SK-N-SH treated with all-trans-retinoic acid at 6 μM for 48 hours (cell line): ENCODE data around the gene TMEM231.

Experiments used
- ATAC-seq: fragments of 200-7000 bp; cut with Tn5 transposase; 3 replicates; pipeline ENCODE4 v1.9.1; 2020; ENCODE audit warnings: mild to moderate bottlenecking, moderate library complexity
- ARNTL ChIP-seq: fragments of 450-650 bp; formaldehyde crosslinking; IDR thresholded peaks from 2 replicates; pipeline ENCODE4 v1.5.0; 2020; ENCODE audit warnings: low read depth, mild to moderate bottlenecking, moderate library complexity, borderline replicate concordance
- BACH2 ChIP-seq: fragments of 250-450 bp; sonication (Bioruptor Pico); IDR thresholded peaks from 2 replicates; pipeline ENCODE4 v1.9.0; 2021; ENCODE audit warnings: mild to moderate bottlenecking, borderline replicate concordance
- CSDC2 ChIP-seq: fragments of 250-450 bp; sonication (Bioruptor Pico); IDR thresholded peaks from 2 replicates; pipeline ENCODE4 v1.5.0; 2020; ENCODE audit warnings: mild to moderate bottlenecking, moderate library complexity
- ESRRG ChIP-seq: fragments of 250-450 bp; sonication (Bioruptor Pico); IDR thresholded peaks from 2 replicates; pipeline ENCODE4 v1.6.1; 2021; ENCODE audit warnings: mild to moderate bottlenecking
- GLIS3 ChIP-seq: fragments of 250-450 bp; sonication (Bioruptor Pico); IDR thresholded peaks from 2 replicates; pipeline ENCODE4 v1.5.0; 2020; ENCODE audit warnings: mild to moderate bottlenecking, moderate library complexity
- ISL1 ChIP-seq: fragments of 250-450 bp; sonication (Bioruptor Pico); IDR thresholded peaks from 2 replicates; pipeline ENCODE4 v2.1.2; 2022; ENCODE audit warnings: mild to moderate bottlenecking, moderate library complexity
- PATZ1 ChIP-seq: fragments of 250-450 bp; sonication (Bioruptor Pico); IDR thresholded peaks from 2 replicates; pipeline ENCODE4 v1.8.0; 2020; ENCODE audit warnings: mild to moderate bottlenecking, moderate library complexity, borderline replicate concordance
- PPARA ChIP-seq: fragments of 250-450 bp; sonication (Bioruptor Pico); IDR thresholded peaks from 2 replicates; pipeline ENCODE4 v1.5.0; 2020; ENCODE audit warnings: mild to moderate bottlenecking, borderline replicate concordance
- RARB ChIP-seq: fragments of 250-450 bp; sonication (Bioruptor Pico); IDR thresholded peaks from 2 replicates; pipeline ENCODE4 v1.8.0; 2021; ENCODE audit warnings: mild to moderate bottlenecking, moderate library complexity
- TCF4 ChIP-seq: fragments of 250-450 bp; sonication (Bioruptor Pico); IDR thresholded peaks from 2 replicates; pipeline ENCODE4 v1.8.0; 2021; ENCODE audit warnings: mild to moderate bottlenecking, moderate library complexity, borderline replicate concordance
- TOX ChIP-seq: fragments of 250-450 bp; sonication (Bioruptor Pico); IDR thresholded peaks from 2 replicates; pipeline ENCODE4 v1.8.0; 2021; ENCODE audit warnings: mild to moderate bottlenecking, moderate library complexity, borderline replicate concordance
- ZC3H10 ChIP-seq: fragments of 250-450 bp; sonication (Bioruptor Pico); IDR thresholded peaks from 2 replicates; pipeline ENCODE4 v1.5.1; 2021; ENCODE audit warnings: mild to moderate bottlenecking, moderate library complexity
- ZFP3 ChIP-seq: fragments of 250-450 bp; sonication (Bioruptor Pico); IDR thresholded peaks from 2 replicates; pipeline ENCODE4 v1.5.0; 2020; ENCODE audit warnings: mild to moderate bottlenecking, moderate library complexity
- ZNF565 ChIP-seq: fragments of 450-650 bp; formaldehyde crosslinking; conservative IDR thresholded peaks from 2 replicates; pipeline ENCODE4 v1.5.0; 2020; ENCODE audit warnings: low read depth, mild to moderate bottlenecking, moderate library complexity
- ZNF70 ChIP-seq: fragments of 450-650 bp; formaldehyde crosslinking; IDR thresholded peaks from 2 replicates; pipeline ENCODE4 v1.5.0; 2020; ENCODE audit warnings: mild to moderate bottlenecking, moderate library complexity
- ZNF8 ChIP-seq: fragments of 450-650 bp; formaldehyde crosslinking; IDR thresholded peaks from 2 replicates; pipeline ENCODE4 v1.5.0; 2020; ENCODE audit warnings: mild to moderate bottlenecking, moderate library complexity
- TF ChIP-seq, protein P1 (sequence below): fragments of 250-450 bp; sonication (Bioruptor Pico); IDR thresholded peaks from 2 replicates; pipeline ENCODE4 v1.5.0; 2020; ENCODE audit warnings: mild to moderate bottlenecking, moderate library complexity
- TF ChIP-seq, protein P2 (sequence below): fragments of 250-450 bp; sonication (Bioruptor Pico); IDR thresholded peaks from 2 replicates; pipeline ENCODE4 v1.5.1; 2020; ENCODE audit warnings: low read depth, mild to moderate bottlenecking, moderate library complexity
- TF ChIP-seq, protein P3 (sequence below): fragments of 250-450 bp; sonication (Bioruptor Pico); IDR thresholded peaks from 2 replicates; pipeline ENCODE4 v1.8.0; 2021; ENCODE audit warnings: low read depth, mild to moderate bottlenecking, moderate library complexity, borderline replicate concordance
- TF ChIP-seq, protein P4 (sequence below): fragments of 250-450 bp; sonication (Bioruptor Pico); IDR thresholded peaks from 2 replicates; pipeline ENCODE4 v1.5.1; 2021; ENCODE audit warnings: mild to moderate bottlenecking, moderate library complexity

TMEM231 gene

GRCh38 chr16:75538882-75539565, 17.0 kb downstream of the TMEM231 start:
- peak; percentile 32; the same call in 2 of the 3 replicates for ATAC-seq

DNA sequence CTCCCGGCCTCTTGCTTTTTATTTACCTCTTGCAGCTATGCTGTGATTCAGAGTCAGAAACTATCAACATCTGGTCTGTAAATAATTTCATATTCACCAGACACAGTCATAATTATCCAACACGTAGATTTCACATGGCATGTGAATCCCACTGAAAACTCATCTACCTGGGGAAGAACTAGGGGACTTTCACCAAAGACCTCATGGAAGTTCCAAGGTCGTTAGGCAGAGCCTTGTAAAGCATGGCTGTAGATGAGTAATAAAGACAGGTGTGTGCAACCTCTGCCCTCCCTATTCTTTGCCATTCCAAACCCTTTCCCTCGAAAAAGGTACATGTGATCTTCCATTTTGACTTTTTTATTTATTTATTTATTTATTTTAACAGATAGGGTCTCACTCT, 18.3 kb downstream of the TMEM231 start:
- TF ChIP-seq ARNTL (CRISPR knock-in tag) (no peak), BACH2 (CRISPR knock-in tag) (no peak), ESRRG (CRISPR knock-in tag) (no peak), ZNF565 (CRISPR knock-in tag) (no peak), ZC3H10 (CRISPR knock-in tag) (no peak), PATZ1 (CRISPR knock-in tag) (no peak), TCF4 (CRISPR knock-in tag) (no peak)
- TF ChIP-seq, protein P1, sequence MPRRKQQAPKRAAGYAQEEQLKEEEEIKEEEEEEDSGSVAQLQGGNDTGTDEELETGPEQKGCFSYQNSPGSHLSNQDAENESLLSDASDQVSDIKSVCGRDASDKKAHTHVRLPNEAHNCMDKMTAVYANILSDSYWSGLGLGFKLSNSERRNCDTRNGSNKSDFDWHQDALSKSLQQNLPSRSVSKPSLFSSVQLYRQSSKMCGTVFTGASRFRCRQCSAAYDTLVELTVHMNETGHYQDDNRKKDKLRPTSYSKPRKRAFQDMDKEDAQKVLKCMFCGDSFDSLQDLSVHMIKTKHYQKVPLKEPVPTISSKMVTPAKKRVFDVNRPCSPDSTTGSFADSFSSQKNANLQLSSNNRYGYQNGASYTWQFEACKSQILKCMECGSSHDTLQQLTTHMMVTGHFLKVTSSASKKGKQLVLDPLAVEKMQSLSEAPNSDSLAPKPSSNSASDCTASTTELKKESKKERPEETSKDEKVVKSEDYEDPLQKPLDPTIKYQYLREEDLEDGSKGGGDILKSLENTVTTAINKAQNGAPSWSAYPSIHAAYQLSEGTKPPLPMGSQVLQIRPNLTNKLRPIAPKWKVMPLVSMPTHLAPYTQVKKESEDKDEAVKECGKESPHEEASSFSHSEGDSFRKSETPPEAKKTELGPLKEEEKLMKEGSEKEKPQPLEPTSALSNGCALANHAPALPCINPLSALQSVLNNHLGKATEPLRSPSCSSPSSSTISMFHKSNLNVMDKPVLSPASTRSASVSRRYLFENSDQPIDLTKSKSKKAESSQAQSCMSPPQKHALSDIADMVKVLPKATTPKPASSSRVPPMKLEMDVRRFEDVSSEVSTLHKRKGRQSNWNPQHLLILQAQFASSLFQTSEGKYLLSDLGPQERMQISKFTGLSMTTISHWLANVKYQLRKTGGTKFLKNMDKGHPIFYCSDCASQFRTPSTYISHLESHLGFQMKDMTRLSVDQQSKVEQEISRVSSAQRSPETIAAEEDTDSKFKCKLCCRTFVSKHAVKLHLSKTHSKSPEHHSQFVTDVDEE: no peak
- TF ChIP-seq, protein P2, sequence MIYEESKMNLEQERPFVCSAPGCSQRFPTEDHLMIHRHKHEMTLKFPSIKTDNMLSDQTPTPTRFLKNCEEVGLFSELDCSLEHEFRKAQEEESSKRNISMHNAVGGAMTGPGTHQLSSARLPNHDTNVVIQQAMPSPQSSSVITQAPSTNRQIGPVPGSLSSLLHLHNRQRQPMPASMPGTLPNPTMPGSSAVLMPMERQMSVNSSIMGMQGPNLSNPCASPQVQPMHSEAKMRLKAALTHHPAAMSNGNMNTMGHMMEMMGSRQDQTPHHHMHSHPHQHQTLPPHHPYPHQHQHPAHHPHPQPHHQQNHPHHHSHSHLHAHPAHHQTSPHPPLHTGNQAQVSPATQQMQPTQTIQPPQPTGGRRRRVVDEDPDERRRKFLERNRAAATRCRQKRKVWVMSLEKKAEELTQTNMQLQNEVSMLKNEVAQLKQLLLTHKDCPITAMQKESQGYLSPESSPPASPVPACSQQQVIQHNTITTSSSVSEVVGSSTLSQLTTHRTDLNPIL (CRISPR knock-in tag): no peak
- no peak for ATAC-seq

- TF ChIP-seq, protein P3, sequence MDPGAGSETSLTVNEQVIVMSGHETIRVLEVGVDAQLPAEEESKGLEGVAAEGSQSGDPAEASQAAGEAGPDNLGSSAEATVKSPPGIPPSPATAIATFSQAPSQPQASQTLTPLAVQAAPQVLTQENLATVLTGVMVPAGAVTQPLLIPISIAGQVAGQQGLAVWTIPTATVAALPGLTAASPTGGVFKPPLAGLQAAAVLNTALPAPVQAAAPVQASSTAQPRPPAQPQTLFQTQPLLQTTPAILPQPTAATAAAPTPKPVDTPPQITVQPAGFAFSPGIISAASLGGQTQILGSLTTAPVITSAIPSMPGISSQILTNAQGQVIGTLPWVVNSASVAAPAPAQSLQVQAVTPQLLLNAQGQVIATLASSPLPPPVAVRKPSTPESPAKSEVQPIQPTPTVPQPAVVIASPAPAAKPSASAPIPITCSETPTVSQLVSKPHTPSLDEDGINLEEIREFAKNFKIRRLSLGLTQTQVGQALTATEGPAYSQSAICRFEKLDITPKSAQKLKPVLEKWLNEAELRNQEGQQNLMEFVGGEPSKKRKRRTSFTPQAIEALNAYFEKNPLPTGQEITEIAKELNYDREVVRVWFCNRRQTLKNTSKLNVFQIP (CRISPR knock-in tag): no peak
- TF ChIP-seq CSDC2 (CRISPR knock-in tag) (no peak), RARB (CRISPR knock-in tag) (no peak), PATZ1 (CRISPR knock-in tag) (no peak), ZNF70 (no peak), TOX (CRISPR knock-in tag) (no peak), ESRRG (CRISPR knock-in tag) (no peak), ISL1 (CRISPR knock-in tag) (no peak), ZC3H10 (CRISPR knock-in tag) (no peak), PPARA (no peak), ARNTL (CRISPR knock-in tag) (no peak), TCF4 (CRISPR knock-in tag) (no peak), BACH2 (CRISPR knock-in tag) (no peak), GLIS3 (CRISPR knock-in tag) (no peak), ZNF565 (CRISPR knock-in tag) (no peak), ZNF8 (CRISPR knock-in tag) (no peak), ZFP3 (CRISPR knock-in tag) (no peak)
- TF ChIP-seq, protein P4, sequence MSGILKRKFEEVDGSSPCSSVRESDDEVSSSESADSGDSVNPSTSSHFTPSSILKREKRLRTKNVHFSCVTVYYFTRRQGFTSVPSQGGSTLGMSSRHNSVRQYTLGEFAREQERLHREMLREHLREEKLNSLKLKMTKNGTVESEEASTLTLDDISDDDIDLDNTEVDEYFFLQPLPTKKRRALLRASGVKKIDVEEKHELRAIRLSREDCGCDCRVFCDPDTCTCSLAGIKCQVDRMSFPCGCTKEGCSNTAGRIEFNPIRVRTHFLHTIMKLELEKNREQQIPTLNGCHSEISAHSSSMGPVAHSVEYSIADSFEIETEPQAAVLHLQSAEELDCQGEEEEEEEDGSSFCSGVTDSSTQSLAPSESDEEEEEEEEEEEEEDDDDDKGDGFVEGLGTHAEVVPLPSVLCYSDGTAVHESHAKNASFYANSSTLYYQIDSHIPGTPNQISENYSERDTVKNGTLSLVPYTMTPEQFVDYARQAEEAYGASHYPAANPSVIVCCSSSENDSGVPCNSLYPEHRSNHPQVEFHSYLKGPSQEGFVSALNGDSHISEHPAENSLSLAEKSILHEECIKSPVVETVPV (CRISPR knock-in tag): no peak
- TF ChIP-seq, protein P1: no peak
- TF ChIP-seq, protein P2 (CRISPR knock-in tag): no peak
- ATAC-seq: no peak
These were observed 20.2 kb downstream of the TMEM231 start, which contains the start of gene CHST5 for GRCh38 chr16:75535901-75536300. Gene CHST5, minus strand, starts transcription at chr16:75536108. Its CDS starts 5,724 bp downstream, at chr16:75530384.
